KMS-11 (cell line): Measurements from ENCODE around the gene GYS1.

Experiments
- H2AFZ ChIP-seq: fragments of 200-600 bp; sonication (generic); 2 replicates; pipeline ENCODE4 v1.6.1; 2016; ENCODE audit warnings: antibody characterized with exemption, mixed run types, low read depth
- H3K27ac ChIP-seq: fragments of 200-600 bp; sonication (generic); 2 replicates; pipeline ENCODE4 v1.6.1; 2016; ENCODE audit warnings: mild to moderate bottlenecking, mixed run types
- H3K27me3 ChIP-seq: fragments of 200-600 bp; sonication (generic); 2 replicates; pipeline ENCODE4 v1.6.1; 2017; ENCODE audit warnings: mild to moderate bottlenecking, low read depth, mixed run types, moderate library complexity; ENCODE audit not compliant: insufficient read depth
- H3K36me3 ChIP-seq: fragments of 200-600 bp; sonication (generic); 2 replicates; pipeline ENCODE4 v1.6.1; 2017; ENCODE audit warnings: mild to moderate bottlenecking, mixed run types; ENCODE audit not compliant: insufficient read depth
- H3K4me1 ChIP-seq: fragments of 200-600 bp; sonication (generic); 2 replicates; pipeline ENCODE4 v1.6.1; 2016; ENCODE audit warnings: mild to moderate bottlenecking, low read depth, mixed run types; ENCODE audit not compliant: poor library complexity, severe bottlenecking
- H3K4me2 ChIP-seq: fragments of 200-600 bp; sonication (generic); 2 replicates; pipeline ENCODE4 v1.7.0; 2016; ENCODE audit warnings: mild to moderate bottlenecking, mixed run types
- H3K4me3 ChIP-seq: fragments of 200-600 bp; sonication (generic); IDR thresholded peaks from 2 replicates; pipeline ENCODE4 v1.6.1; 2017; ENCODE audit warnings: low read depth, low read length, mixed read lengths; ENCODE audit not compliant: insufficient read depth
- H3K79me2 ChIP-seq: fragments of 200-600 bp; sonication (generic); 2 replicates; pipeline ENCODE4 v1.6.1; 2016; ENCODE audit warnings: low read depth, mixed run types; ENCODE audit not compliant: insufficient read depth
- H3K9ac ChIP-seq: fragments of 200-600 bp; sonication (generic); 2 replicates; pipeline ENCODE4 v1.6.1; 2016; ENCODE audit warnings: mild to moderate bottlenecking, mixed run types
- H4K20me1 ChIP-seq: fragments of 200-600 bp; sonication (generic); 2 replicates; pipeline ENCODE4 v1.6.1; 2016; ENCODE audit warnings: mild to moderate bottlenecking, mixed run types; ENCODE audit not compliant: insufficient read depth
- CTCF ChIP-seq: fragments of 200-600 bp; sonication (generic); conservative IDR thresholded peaks from 2 replicates; pipeline ENCODE4 v1.6.1; 2017; ENCODE audit warnings: low read depth, mild to moderate bottlenecking, antibody characterized with exemption, low read length, moderate library complexity, mixed read lengths

Gene GYS1

GRCh38 chr19:49014123-49014869, 21.2 kb upstream of the GYS1 start:
- no peaks in the 10 kb centered on the region for H3K36me3 ChIP-seq
- peaks cover 13% of the 10 kb centered on the region for H3K27me3 ChIP-seq
- no peak overlapping the region for H3K9ac ChIP-seq
- no peak overlapping the region for H3K4me2 ChIP-seq
- no peaks in the 10 kb centered on the region for H3K4me1 ChIP-seq
- H3K79me2 ChIP-seq = no peaks in the 10 kb centered on the region
- H3K27ac ChIP-seq = no peak overlapping the region
- no peaks in the 10 kb centered on the region for H4K20me1 ChIP-seq
- no peak overlapping the region for H3K4me3 ChIP-seq
- TF ChIP-seq CTCF = no peak
- H2AFZ ChIP-seq = no peak overlapping the region

GRCh38 chr19:49011194-49011593, 18.1 kb upstream of the GYS1 start:
- Histone ChIP-seq H3K27me3 (no peaks in the 10 kb centered on the region), H3K27ac (no peak overlapping the region), H3K79me2 (no peaks in the 10 kb centered on the region), H3K9ac (no peak overlapping the region), H4K20me1 (no peaks in the 10 kb centered on the region), H2AFZ (no peak overlapping the region), H3K36me3 (peaks cover 6% of the 10 kb centered on the region; the same call in 1 of the 2 replicates), H3K4me3 (no peak overlapping the region), H3K4me2 (no peak overlapping the region), H3K4me1 (no peaks in the 10 kb centered on the region)
- no peak for TF ChIP-seq CTCF

GRCh38 chr19:49010453-49010852, 17.3 kb upstream of the GYS1 start:
- no peaks in the 10 kb centered on the region for H3K27me3 ChIP-seq
- H3K4me3 ChIP-seq = no peak overlapping the region
- no peak overlapping the region for H3K9ac ChIP-seq
- H4K20me1 ChIP-seq = no peaks in the 10 kb centered on the region
- TF ChIP-seq CTCF = no peak
- no peak overlapping the region for H2AFZ ChIP-seq
- no peak overlapping the region for H3K27ac ChIP-seq
- H3K36me3 ChIP-seq = peaks cover 7% of the 10 kb centered on the region; the same call in 1 of the 2 replicates
- no peak overlapping the region for H3K4me2 ChIP-seq
- no peaks in the 10 kb centered on the region for H3K4me1 ChIP-seq
- H3K79me2 ChIP-seq = no peaks in the 10 kb centered on the region

- Histone ChIP-seq H3K27me3 (no peaks in the 10 kb centered on the region), H3K4me2 (no peak overlapping the region), H4K20me1 (no peaks in the 10 kb centered on the region), H3K4me1 (no peaks in the 10 kb centered on the region), H3K4me3 (no peak overlapping the region), H2AFZ (no peak overlapping the region), H3K27ac (no peak overlapping the region), H3K79me2 (no peaks in the 10 kb centered on the region), H3K9ac (no peak overlapping the region), H3K36me3 (peaks cover 7% of the 10 kb centered on the region; the same call in 1 of the 2 replicates)
- TF ChIP-seq CTCF = no peak
Measured at GRCh38 chr19:49009828-49010227, 16.7 kb upstream of the GYS1 start.
